HUDEP-2 (cell line): ENCODE results near the gene BATF2.
"Not testable (repeated sequence)": the region's sequence is repeated elsewhere in the genome, so short reads cannot be mapped to it uniquely, and the experiment has no call there.

ENCODE experiments used
- DNase-seq, 76 experiments: peaks; one replicate each; lab custom pipeline; 2025; ENCODE audit not compliant: unreplicated experiment in 76 of 76; lab: John Stamatoyannopoulos, UW

The BATF2 gene

GRCh38 chr11:65013888-65014725, 17.3 kb upstream of the BATF2 start, which contains the start of gene ARL2:
Gene ARL2 (plus strand): TSS chr11:65014160. CDS start chr11:65014208, 48 bp downstream.
- DNase-seq: peak in 74 of 76 experiments; percentile 41 to 95 (median 81)

- peak in 73 of 76 experiments; percentile 53 to 92 (median 82) for DNase-seq
These were observed 16.5 kb upstream of the BATF2 start for GRCh38 chr11:65013130-65013887.

GRCh38 chr11:65008873-65009272, 12.1 kb upstream of the BATF2 start:
- no peak for DNase-seq

- no peak for DNase-seq
These were observed 11.2 kb upstream of the BATF2 start for GRCh38 chr11:65008016-65008415.

- DNase-seq: not testable (repeated sequence)
These were observed 7.2 kb upstream of the BATF2 start for GRCh38 chr11:65003968-65004367.

GRCh38 chr11:65003282-65003681, 6.5 kb upstream of the BATF2 start:
- no peak for DNase-seq

GRCh38 chr11:65002706-65003105, 5.9 kb upstream of the BATF2 start:
- DNase-seq: no peak

- DNase-seq: no peak
These were observed 2.7 kb upstream of the BATF2 start for GRCh38 chr11:64999478-64999877.

GRCh38 chr11:64998690-64999431, 2.1 kb upstream of the BATF2 start:
- no peak for DNase-seq

GRCh38 chr11:64998141-64998540, 1.4 kb upstream of the BATF2 start:
- peak in 1 of 76 experiments; percentile 4 for DNase-seq

- DNase-seq: no peak
These were observed 453 bp downstream of the BATF2 start for GRCh38 chr11:64996327-64996709.

- DNase-seq: no peak
These were observed 2.5 kb downstream of the BATF2 start for GRCh38 chr11:64994318-64994717.

- no peak for DNase-seq
These were observed 6.4 kb downstream of the BATF2 start for GRCh38 chr11:64990222-64990923.

GRCh38 chr11:64989416-64989815, 7.4 kb downstream of the BATF2 start:
- DNase-seq: no peak

GRCh38 chr11:64987998-64988854, 8.5 kb downstream of the BATF2 start:
- DNase-seq: no peak

GRCh38 chr11:64983339-64983738, 13.4 kb downstream of the BATF2 start:
- DNase-seq: not testable (repeated sequence)

- DNase-seq: no peak
These were observed 20.1 kb downstream of the BATF2 start for GRCh38 chr11:64976651-64977050.

- DNase-seq: no peak
These were observed 22.6 kb downstream of the BATF2 start for GRCh38 chr11:64974124-64974523.

- DNase-seq: peak in 73 of 76 experiments; percentile 15 to 94 (median 80)
These were observed 25.1 kb downstream of the BATF2 start, which contains the start of gene MAJIN for GRCh38 chr11:64971421-64972233. Gene MAJIN (minus strand): TSS chr11:64972108. CDS start chr11:64959405, 12,703 bp downstream.
